ENCODE measurements around the gene UCK2. TPM values are rescaled to one million over a fixed set of nuclear protein-coding genes. Genes with fewer than 3 reads are reported as not detected.

Gene UCK2
- total and polyA plus RNA-seq, 10 of the 15 experiments (the other 5 are each of a cell fraction or from before 2014, with no cell fraction given), result 55.3 to 106 (median 84.9) TPM

DNA sequence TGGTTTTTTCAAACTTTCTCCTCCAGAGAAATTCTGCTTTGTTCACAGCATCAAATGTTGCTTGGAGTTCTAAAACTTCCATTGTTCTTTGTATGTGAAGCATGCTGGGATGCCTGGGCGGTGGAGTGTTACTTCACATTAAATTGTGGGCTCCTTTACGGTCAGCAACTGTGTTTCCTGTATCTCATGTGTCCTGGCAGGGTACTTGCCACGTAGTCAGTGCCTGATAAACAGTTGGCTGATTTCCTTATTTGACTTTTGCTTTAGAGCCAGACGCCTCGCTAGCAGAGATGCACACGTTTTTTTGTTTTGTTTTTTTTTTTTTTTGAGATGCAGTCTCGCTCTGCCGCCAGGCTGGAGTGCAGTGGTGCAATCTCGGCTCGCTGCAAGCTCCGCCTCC lies 96.7 kb downstream of the UCK2 start:
- no peak overlapping the region for H2AFZ ChIP-seq (ENCODE audit: control insufficient read depth, low read depth, low read length)
- H3K27ac ChIP-seq (ENCODE audit: control insufficient read depth, insufficient read depth), result no peak overlapping the region
- ATAC-seq (no peak), FAIRE-seq (no peak), DNase-seq (ENCODE audit: low read depth, low spot score) (no peak)
- no peaks in the 10 kb centered on the region; the same call in 1 of the 2 replicates for H3K4me1 ChIP-seq (ENCODE audit: control insufficient read depth, insufficient read depth, low read length)
- H3K4me3 ChIP-seq, result no peak overlapping the region
- no peaks in the 10 kb centered on the region for H3K36me3 ChIP-seq (ENCODE audit: control insufficient read depth in 2 of 2, insufficient read depth in 2 of 2, low read length in 1 of 2)
- POLR2A ChIA-PET, result interaction anchor here (0.6 to 1.1 kb wide), 3 partner anchors 54 to 557 kb away, joined by 3 to 10 read pairs (median 3); no protein-coding TSS in a partner anchor
- H3K9ac ChIP-seq (ENCODE audit: control insufficient read depth, insufficient read depth, low read length), result no peak overlapping the region
- SMC1A ChIA-PET (ENCODE audit: uncharacterized antibody, unreplicated experiment), result interaction anchor here (0.6 to 5.7 kb wide), 15 partner anchors 97 to 556 kb away, joined by 3 to 52 read pairs (median 4); partner anchors contain the start of gene UCK2
- in situ Hi-C loops (cut with MboI), result no loop called here
- RAD21 ChIA-PET (ENCODE audit: unreplicated experiment), result interaction anchor here (0.5 to 3.7 kb wide), 14 partner anchors 33 to 566 kb away, joined by 3 to 62 read pairs (median 4); no protein-coding TSS in a partner anchor
- no peaks in the 10 kb centered on the region for H3K27me3 ChIP-seq (replicated peaks in 1 of 2; ENCODE audit: control insufficient read depth in 2 of 2, insufficient read depth in 2 of 2, low read length in 1 of 2)
- 33% methylated on average over 11 of the region's 11 CpGs for WGBS (ENCODE audit: insufficient coverage, insufficient replicate concordance, low lambda C conversion rate, missing lambda C conversion rate)
- intact Hi-C loops (cut with micrococcal nuclease; ENCODE audit: unreplicated experiment), result loop anchor here (1.0 to 2.0 kb wide), 3 partner anchors 241 to 555 kb away; no protein-coding TSS in a partner anchor
- CTCF ChIA-PET, result interaction anchor here (0.6 to 10.0 kb wide), 49 partner anchors 8 to 1143 kb away, joined by 3 to 192 read pairs (median 4); partner anchors contain the start of genes ALDH9A1 and TMCO1
- TF ChIP-seq BACH1 (IDR thresholded peaks at IDR 0.05; ENCODE audit: borderline replicate concordance) (no peak), EZH2 (IDR thresholded peaks at IDR 0.05; ENCODE audit: borderline replicate concordance, control insufficient read depth, low read depth, low read length) (no peak), HDAC6 (IDR thresholded peaks at IDR 0.05; ENCODE audit: unreplicated experiment) (no peak), CBX3 (IDR thresholded peaks at IDR 0.05; ENCODE audit: borderline replicate concordance, low read depth) (no peak), ZNF24 (IDR thresholded peaks at IDR 0.05) (no peak), DPF2 (IDR thresholded peaks at IDR 0.05) (no peak), RFX5 (IDR thresholded peaks at IDR 0.05; ENCODE audit: low read depth, low read length) (no peak), CBX5 (IDR thresholded peaks at IDR 0.05; ENCODE audit: low read depth) (no peak)
- TF ChIP-seq, protein P1, sequence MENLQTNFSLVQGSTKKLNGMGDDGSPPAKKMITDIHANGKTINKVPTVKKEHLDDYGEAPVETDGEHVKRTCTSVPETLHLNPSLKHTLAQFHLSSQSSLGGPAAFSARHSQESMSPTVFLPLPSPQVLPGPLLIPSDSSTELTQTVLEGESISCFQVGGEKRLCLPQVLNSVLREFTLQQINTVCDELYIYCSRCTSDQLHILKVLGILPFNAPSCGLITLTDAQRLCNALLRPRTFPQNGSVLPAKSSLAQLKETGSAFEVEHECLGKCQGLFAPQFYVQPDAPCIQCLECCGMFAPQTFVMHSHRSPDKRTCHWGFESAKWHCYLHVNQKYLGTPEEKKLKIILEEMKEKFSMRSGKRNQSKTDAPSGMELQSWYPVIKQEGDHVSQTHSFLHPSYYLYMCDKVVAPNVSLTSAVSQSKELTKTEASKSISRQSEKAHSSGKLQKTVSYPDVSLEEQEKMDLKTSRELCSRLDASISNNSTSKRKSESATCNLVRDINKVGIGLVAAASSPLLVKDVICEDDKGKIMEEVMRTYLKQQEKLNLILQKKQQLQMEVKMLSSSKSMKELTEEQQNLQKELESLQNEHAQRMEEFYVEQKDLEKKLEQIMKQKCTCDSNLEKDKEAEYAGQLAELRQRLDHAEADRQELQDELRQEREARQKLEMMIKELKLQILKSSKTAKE (IDR thresholded peaks at IDR 0.05; ENCODE audit: low read depth, poor library complexity, severe bottlenecking), result no peak
- TF ChIP-seq, protein P2, sequence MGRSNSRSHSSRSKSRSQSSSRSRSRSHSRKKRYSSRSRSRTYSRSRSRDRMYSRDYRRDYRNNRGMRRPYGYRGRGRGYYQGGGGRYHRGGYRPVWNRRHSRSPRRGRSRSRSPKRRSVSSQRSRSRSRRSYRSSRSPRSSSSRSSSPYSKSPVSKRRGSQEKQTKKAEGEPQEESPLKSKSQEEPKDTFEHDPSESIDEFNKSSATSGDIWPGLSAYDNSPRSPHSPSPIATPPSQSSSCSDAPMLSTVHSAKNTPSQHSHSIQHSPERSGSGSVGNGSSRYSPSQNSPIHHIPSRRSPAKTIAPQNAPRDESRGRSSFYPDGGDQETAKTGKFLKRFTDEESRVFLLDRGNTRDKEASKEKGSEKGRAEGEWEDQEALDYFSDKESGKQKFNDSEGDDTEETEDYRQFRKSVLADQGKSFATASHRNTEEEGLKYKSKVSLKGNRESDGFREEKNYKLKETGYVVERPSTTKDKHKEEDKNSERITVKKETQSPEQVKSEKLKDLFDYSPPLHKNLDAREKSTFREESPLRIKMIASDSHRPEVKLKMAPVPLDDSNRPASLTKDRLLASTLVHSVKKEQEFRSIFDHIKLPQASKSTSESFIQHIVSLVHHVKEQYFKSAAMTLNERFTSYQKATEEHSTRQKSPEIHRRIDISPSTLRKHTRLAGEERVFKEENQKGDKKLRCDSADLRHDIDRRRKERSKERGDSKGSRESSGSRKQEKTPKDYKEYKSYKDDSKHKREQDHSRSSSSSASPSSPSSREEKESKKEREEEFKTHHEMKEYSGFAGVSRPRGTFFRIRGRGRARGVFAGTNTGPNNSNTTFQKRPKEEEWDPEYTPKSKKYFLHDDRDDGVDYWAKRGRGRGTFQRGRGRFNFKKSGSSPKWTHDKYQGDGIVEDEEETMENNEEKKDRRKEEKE (IDR thresholded peaks at IDR 0.05), result no peak
- TF ChIP-seq, protein P3, sequence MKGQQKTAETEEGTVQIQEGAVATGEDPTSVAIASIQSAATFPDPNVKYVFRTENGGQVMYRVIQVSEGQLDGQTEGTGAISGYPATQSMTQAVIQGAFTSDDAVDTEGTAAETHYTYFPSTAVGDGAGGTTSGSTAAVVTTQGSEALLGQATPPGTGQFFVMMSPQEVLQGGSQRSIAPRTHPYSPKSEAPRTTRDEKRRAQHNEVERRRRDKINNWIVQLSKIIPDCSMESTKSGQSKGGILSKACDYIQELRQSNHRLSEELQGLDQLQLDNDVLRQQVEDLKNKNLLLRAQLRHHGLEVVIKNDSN (IDR thresholded peaks at IDR 0.05; ENCODE audit: borderline replicate concordance, extremely low read length, insufficient read depth, low read depth, low read length), result no peak
- TF ChIP-seq, protein P4, sequence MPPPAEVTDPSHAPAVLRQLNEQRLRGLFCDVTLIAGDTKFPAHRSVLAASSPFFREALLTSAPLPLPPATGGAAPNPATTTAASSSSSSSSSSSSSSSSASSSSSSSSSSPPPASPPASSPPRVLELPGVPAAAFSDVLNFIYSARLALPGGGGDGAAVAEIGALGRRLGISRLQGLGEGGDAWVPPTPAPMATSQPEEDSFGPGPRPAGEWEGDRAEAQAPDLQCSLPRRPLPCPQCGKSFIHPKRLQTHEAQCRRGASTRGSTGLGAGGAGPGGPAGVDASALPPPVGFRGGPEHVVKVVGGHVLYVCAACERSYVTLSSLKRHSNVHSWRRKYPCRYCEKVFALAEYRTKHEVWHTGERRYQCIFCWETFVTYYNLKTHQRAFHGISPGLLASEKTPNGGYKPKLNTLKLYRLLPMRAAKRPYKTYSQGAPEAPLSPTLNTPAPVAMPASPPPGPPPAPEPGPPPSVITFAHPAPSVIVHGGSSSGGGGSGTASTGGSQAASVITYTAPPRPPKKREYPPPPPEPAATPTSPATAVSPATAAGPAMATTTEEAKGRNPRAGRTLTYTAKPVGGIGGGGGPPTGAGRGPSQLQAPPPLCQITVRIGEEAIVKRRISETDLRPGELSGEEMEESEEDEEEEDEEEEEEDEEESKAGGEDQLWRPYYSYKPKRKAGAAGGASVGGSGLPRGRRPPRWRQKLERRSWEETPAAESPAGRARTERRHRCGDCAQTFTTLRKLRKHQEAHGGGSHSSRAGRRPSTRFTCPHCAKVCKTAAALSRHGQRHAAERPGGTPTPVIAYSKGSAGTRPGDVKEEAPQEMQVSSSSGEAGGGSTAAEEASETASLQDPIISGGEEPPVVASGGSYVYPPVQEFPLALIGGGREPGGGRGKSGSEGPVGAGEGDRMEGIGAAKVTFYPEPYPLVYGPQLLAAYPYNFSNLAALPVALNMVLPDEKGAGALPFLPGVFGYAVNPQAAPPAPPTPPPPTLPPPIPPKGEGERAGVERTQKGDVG (CRISPR knock-in tag; IDR thresholded peaks at IDR 0.05), result no peak
- H3K9me3 ChIP-seq (replicated peaks; ENCODE audit: control insufficient read depth, insufficient read depth, low read length), result no peaks in the 10 kb centered on the region
- no peak overlapping the region for H3K4me2 ChIP-seq (ENCODE audit: control insufficient read depth, insufficient read depth)
- H4K20me1 ChIP-seq (ENCODE audit: control insufficient read depth, insufficient read depth), result no peaks in the 10 kb centered on the region; the same call in 1 of the 2 replicates
- no peaks in the 10 kb centered on the region for H3K79me2 ChIP-seq (ENCODE audit: control insufficient read depth, insufficient read depth, low read length)
- no TSS peak for BruUV-seq (replicated peaks)
